HuH-7.5 (cell line): Measurements from ENCODE around the gene LDLR.
"Not testable (repeated sequence)": the region's sequence is repeated elsewhere in the genome, so short reads cannot be mapped to it uniquely, and the experiment has no call there.

Experiments
- DNase-seq: peaks from one replicate; pipeline ENCODE4 v3.0.0; 2011; ENCODE audit warnings: low spot score

Gene LDLR

GRCh38 chr19:11141937-11142527, 52.8 kb downstream of the LDLR start:
- DNase-seq = no peak

GRCh38 chr19:11142528-11143171, 53.4 kb downstream of the LDLR start:
- peak; percentile 67 for DNase-seq

- DNase-seq = no peak
Measured at GRCh38 chr19:11145536-11145924, 56.3 kb downstream of the LDLR start.

- DNase-seq = no peak
Measured at GRCh38 chr19:11148001-11148400, 58.7 kb downstream of the LDLR start.

GRCh38 chr19:11151181-11151580, 61.9 kb downstream of the LDLR start:
- no peak for DNase-seq

- DNase-seq = no peak
Measured at GRCh38 chr19:11152318-11153062, 63.2 kb downstream of the LDLR start.

- no peak for DNase-seq
Measured at GRCh38 chr19:11154683-11155047, 65.4 kb downstream of the LDLR start.

- DNase-seq = peak; percentile 99
Measured at GRCh38 chr19:11155373-11156120, 66.3 kb downstream of the LDLR start, which contains the start of gene SPC24. SPC24 (minus strand) TSS chr19:11155782; CDS start chr19:11155776, 6 bp downstream.

- DNase-seq = no peak
Measured at GRCh38 chr19:11159598-11160439, 70.6 kb downstream of the LDLR start.

- DNase-seq = not testable (repeated sequence)
Measured at GRCh38 chr19:11160440-11160768, 71.1 kb downstream of the LDLR start.

GRCh38 chr19:11164296-11164695, 75.0 kb downstream of the LDLR start:
- DNase-seq = no peak

- no peak for DNase-seq
Measured at GRCh38 chr19:11164879-11165406, 75.7 kb downstream of the LDLR start.

GRCh38 chr19:11165486-11166030, 76.3 kb downstream of the LDLR start:
- no peak for DNase-seq

- no peak for DNase-seq
Measured at GRCh38 chr19:11166281-11167142, 77.2 kb downstream of the LDLR start.

- no peak for DNase-seq
Measured at GRCh38 chr19:11168568-11168967, 79.3 kb downstream of the LDLR start.

GRCh38 chr19:11169896-11170678, 80.8 kb downstream of the LDLR start:
- no peak for DNase-seq

GRCh38 chr19:11171144-11171543, 81.9 kb downstream of the LDLR start:
- DNase-seq = no peak

GRCh38 chr19:11172576-11172975, 83.3 kb downstream of the LDLR start:
- DNase-seq = no peak

GRCh38 chr19:11173516-11174155, 84.4 kb downstream of the LDLR start:
- DNase-seq = no peak
